Right lobe of liver (tissue), 6 donors: Measurements from ENCODE around the gene SNAI1. TPM values are rescaled to one million over a fixed set of nuclear protein-coding genes. Genes with fewer than 3 reads are reported as not detected.
A peak's percentile ranks its signal among the peaks of the same experiment; 100 is the strongest.
"Not testable (repeated sequence)": the region's sequence is repeated elsewhere in the genome, so short reads cannot be mapped to it uniquely, and the experiment has no call there.

Experiments used
- ATAC-seq, 4 donors: fragments of 200-7000 bp; cut with Tn5 transposase; one replicate each; pipeline ENCODE4 v1.9.1; 2020; ENCODE audit warnings: mild to moderate bottlenecking in 4 of 4, moderate library complexity in 4 of 4
- DNase-seq, 3 donors: peaks; one replicate each; pipeline ENCODE4 v3.0.0-alpha.2; 2020
- H3K27ac ChIP-seq, 3 donors: fragments of 200-600 bp; one replicate each; pipeline ENCODE4 v1.8.0; 2022
- H3K27me3 ChIP-seq, 2 donors: fragments of 200-600 bp; one replicate each; pipeline ENCODE4 v1.8.0; 2022
- H3K36me3 ChIP-seq, 4 donors: fragments of 200-600 bp; sonication (generic) in 1 of 4; one replicate each; pipeline versions ENCODE4 v1.5.1 to v1.8.0; 2017 to 2022; ENCODE audit warnings: control low read depth in 1 of 4
- H3K4me1 ChIP-seq, 4 donors: fragments of 200-600 bp; sonication (generic) in 1 of 4; one replicate each; pipeline versions ENCODE4 v1.5.1 to v1.8.0; 2017 to 2022; ENCODE audit warnings: control low read depth in 1 of 4
- H3K4me3 ChIP-seq, 3 donors: fragments of 200-600 bp; one replicate each; pipeline ENCODE4 v1.8.0; 2022
- H3K9me3 ChIP-seq, 4 donors: fragments of 200-600 bp; sonication (generic) in 1 of 4; one replicate each; pipeline versions ENCODE4 v1.5.1 to v1.8.0; 2017 to 2022; ENCODE audit warnings: control low read depth in 1 of 4
- POLR2A ChIP-seq: fragments of 450-650 bp; IDR thresholded peaks from one replicate; pipeline ENCODE4 v1.6.1; 2017; ENCODE audit warnings: antibody characterized with exemption, mild to moderate bottlenecking
- WGBS: methylation state at CpG from one replicate; pipeline ENCODE4 v1.1.6; 2018; ENCODE audit warnings: low coverage, low lambda C conversion rate; ENCODE audit not compliant: insufficient coverage; ENCODE audit errors: missing lambda C conversion rate; 5-methylcytosine and 5-hydroxymethylcytosine counted together
- intact Hi-C, 2 donors: fragments of 100-400 bp; cut with DNase I; formaldehyde crosslinking; loops; one replicate each; pipeline versions ENCODE4 v1.11.2 to v1.14.1; 2022
- total RNA-seq, 6 experiments: library from RNA; depleted of rRNA in 2 of 6; stranded (reverse); fragments of >200 nt in 2 of 6; fragmentation: NEBNext Ultra II Directional in 3 of 6; extraction: Animal tissue kit (Norgen Biotek cat#: 25700) in 3 of 6; gene quantifications; one replicate each; pipeline versions ENCODE4 v1.1.0 to v1.2.4, GENCODE V29; 2016 to 2023
- TF ChIP-seq, protein P1 (sequence below), 4 donors: fragments of 200-600 bp in 3 of 4; fragments of 450-650 bp in 1 of 4; IDR thresholded peaks; one replicate each; pipeline versions ENCODE4 v1.5.1 to v1.8.0; 2016 to 2022; ENCODE audit warnings: antibody characterized with exemption in 4 of 4, mild to moderate bottlenecking in 2 of 4
- donor health status: DM: no; HTN: yes; CAD: no.
- donor health status: DM: no; HTN: no; CAD: no.
- donor health status: DM: no; HTN: no; CAD: no.
- donor health status: DM: no; HTN: yes; CAD: no.
- donor health status: DM: no; HTN: yes; CAD: no.

Gene SNAI1
- total RNA-seq, 6 experiments from 2014 or later: 0.73 to 1.9 (median 1.1) TPM

DNA sequence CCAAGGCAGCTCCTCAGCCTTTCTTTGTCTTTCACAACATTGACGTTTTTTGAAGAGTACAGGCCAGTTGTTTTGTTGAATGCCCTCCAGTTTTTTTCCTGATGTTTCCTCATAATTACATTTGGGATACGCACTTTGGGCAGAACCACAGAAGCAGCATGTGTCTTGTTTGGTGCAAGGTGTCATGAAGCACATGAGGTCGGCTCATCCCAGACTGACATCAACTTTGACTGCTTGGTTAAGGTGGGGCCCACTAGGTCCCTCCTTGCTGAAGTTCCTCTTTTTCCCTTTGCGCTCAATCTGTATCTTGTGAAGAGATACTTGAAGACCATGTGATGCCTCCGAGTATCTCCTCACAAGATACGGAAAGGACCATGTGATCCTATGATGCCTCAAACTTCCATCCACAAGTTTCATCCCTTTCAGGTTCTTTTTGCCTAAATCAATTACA lies 10.5 kb downstream of the SNAI1 start:
- H3K27me3 ChIP-seq: no peaks in the 10 kb centered on the region
- TF ChIP-seq, protein P1, sequence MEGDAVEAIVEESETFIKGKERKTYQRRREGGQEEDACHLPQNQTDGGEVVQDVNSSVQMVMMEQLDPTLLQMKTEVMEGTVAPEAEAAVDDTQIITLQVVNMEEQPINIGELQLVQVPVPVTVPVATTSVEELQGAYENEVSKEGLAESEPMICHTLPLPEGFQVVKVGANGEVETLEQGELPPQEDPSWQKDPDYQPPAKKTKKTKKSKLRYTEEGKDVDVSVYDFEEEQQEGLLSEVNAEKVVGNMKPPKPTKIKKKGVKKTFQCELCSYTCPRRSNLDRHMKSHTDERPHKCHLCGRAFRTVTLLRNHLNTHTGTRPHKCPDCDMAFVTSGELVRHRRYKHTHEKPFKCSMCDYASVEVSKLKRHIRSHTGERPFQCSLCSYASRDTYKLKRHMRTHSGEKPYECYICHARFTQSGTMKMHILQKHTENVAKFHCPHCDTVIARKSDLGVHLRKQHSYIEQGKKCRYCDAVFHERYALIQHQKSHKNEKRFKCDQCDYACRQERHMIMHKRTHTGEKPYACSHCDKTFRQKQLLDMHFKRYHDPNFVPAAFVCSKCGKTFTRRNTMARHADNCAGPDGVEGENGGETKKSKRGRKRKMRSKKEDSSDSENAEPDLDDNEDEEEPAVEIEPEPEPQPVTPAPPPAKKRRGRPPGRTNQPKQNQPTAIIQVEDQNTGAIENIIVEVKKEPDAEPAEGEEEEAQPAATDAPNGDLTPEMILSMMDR (IDR thresholded peaks at IDR 0.05): no peak
- intact Hi-C loops: no loop called here
- no peak for ATAC-seq
- WGBS: 44% methylated on average over 6 of the region's 6 CpGs
- H3K27ac ChIP-seq: no peak overlapping the region
- no peak overlapping the region for H3K4me3 ChIP-seq
- no peaks in the 10 kb centered on the region for H3K9me3 ChIP-seq
- peaks cover 0 to 7% (median 0%) of the 10 kb centered on the region in 4 donors for H3K4me1 ChIP-seq
- no peak for DNase-seq
- no peaks in the 10 kb centered on the region for H3K36me3 ChIP-seq

DNA sequence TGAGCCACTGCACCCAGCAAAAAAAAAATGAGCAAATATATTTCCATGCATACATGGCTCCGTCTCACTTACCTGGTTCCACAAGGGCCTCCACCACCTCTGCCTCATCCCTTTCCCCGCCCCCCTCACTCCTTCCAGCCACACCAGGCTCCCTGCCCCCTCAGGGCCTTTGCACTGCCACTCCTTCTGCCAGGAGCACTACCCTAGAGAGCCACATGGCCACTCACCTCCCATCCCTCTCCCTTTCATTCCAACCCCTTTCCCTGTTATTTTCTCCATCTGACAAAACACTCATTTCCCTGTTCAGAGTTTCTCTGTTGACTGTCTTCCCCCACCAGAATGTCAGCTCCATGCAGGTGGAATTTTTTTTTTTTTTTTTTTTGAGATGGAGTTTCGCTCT lies 12.8 kb downstream of the SNAI1 start:
- Histone ChIP-seq H3K27me3 (no peaks in the 10 kb centered on the region), H3K9me3 (no peaks in the 10 kb centered on the region), H3K4me3 (no peak overlapping the region), H3K4me1 (no peaks in the 10 kb centered on the region), H3K36me3 (no peaks in the 10 kb centered on the region), H3K27ac (no peak overlapping the region)
- intact Hi-C loops: no loop called here
- TF ChIP-seq, protein P1 (IDR thresholded peaks at IDR 0.05): no peak
- TF ChIP-seq POLR2A: no peak
- no peak for DNase-seq
- 65% methylated on average over 2 of the region's 3 CpGs for WGBS
- no peak for ATAC-seq

DNA sequence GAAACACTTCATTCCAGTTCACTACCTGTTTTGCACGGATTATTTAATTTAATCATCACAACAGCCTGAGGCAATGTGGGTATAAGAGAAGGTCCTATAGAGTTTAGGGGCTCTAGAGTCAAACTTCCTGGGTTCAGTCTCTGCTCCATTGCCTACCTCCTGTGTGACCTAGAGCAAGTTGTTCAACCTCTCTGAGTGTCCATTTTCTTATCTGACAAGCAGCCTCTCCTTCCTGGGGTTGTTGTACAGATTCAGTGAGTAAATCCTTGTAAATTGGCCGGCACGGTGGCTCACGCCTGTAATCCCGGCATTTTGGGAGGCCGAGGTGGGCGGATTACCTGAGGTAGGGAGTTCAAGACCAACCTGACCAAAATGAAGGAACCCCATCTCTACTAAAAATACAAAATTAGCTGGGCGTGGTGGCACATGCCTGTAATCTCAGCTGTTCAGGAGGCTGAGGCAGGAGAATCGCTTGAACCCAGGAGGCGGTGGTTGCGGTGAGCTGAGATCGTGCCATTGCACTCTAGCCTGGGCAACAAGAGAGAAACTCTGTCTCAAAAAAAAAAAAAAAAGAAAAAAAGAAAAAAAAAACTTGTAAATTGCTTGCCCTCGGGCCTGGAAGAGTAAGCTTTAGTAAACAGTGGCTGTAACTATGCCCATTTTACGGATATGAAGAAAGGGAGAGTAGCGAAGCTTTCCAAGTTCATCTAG lies 15.9 kb downstream of the SNAI1 start:
- H3K9me3 ChIP-seq, H3K27ac ChIP-seq, H3K27me3 ChIP-seq, H3K4me1 ChIP-seq, DNase-seq, ATAC-seq, H3K36me3 ChIP-seq, intact Hi-C loops, H3K4me3 ChIP-seq: not testable (repeated sequence)
- WGBS: 84% methylated on average over 14 of the region's 15 CpGs

DNA sequence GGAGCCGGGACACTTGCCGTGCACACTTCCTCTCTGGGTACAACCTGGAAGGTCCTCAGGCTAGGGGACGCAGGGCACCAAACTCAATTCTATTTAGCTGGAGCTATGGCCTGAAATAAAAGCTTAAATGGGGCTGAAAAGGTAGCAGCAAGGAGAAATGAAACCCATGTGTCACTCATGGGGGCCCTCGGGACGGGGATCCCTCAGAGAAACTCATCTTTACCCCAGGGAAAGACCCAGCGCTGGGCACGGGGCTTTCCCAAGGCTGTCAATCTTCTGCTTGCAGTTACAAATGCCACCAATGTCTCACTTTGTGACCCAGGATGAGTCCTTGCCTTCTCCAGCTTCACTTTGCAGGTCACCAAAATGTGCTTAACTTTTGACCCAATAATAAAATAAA lies 16.5 kb downstream of the SNAI1 start:
- H3K4me1 ChIP-seq: no peaks in the 10 kb centered on the region
- TF ChIP-seq, protein P1 (IDR thresholded peaks at IDR 0.05): no peak
- TF ChIP-seq POLR2A: no peak

DNA sequence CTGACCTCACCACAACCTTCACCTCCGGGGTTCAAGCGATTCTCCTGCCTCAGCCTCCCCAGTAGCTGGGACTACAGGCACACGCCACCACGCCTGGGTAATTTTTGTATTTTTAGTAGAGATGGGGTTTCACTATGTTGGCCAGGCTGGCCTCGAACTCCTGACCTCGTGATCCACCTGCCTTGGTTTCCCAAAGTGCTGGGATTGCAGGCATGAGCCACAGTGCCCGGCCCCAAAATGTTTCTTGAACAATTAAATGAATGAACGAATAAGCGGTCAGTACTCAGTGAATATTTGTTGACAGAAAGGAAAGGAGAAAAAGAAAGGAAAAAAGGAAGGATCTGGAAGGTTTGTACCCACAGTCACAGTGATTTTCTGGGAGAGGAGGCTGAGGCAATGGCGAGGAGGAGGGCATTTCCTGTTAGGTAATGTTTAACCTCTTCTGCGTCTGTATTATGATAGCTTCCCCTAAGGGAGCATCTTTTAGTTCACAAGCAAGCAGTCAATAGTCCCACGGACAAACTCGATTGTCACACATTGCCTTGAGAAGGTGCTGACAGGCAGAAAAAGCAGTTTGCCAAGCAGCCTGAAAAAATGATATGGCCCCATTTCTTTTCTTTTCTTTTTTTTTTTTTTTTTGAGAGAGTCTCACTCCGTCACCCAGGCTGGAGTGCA lies 17.9 kb downstream of the SNAI1 start:
- H3K27ac ChIP-seq, H3K4me1 ChIP-seq, DNase-seq, H3K27me3 ChIP-seq, H3K36me3 ChIP-seq, H3K9me3 ChIP-seq, H3K4me3 ChIP-seq, intact Hi-C loops: not testable (repeated sequence)
- ATAC-seq: peak in 1 of 4 donors; percentile 15
- WGBS: 51% methylated on average over 11 of the region's 14 CpGs

More for the DNA sequence above, 16.5 kb downstream of the SNAI1 start:
- Histone ChIP-seq H3K27ac (no peak overlapping the region), H3K4me3 (no peak overlapping the region), H3K9me3 (no peaks in the 10 kb centered on the region), H3K36me3 (no peaks in the 10 kb centered on the region), H3K27me3 (no peaks in the 10 kb centered on the region)
- DNase-seq: no peak
- WGBS: 65% methylated on average over 2 of the region's 7 CpGs
- no peak for ATAC-seq
- intact Hi-C loops: no loop called here
